Measurements from ENCODE around the gene VEGFC. TPM values are rescaled to one million over a fixed set of nuclear protein-coding genes. Genes with fewer than 3 reads are reported as not detected.
A peak's percentile ranks its signal among the peaks of the same experiment; 100 is the strongest.

The VEGFC gene
- total and polyA plus RNA-seq, 2 experiments from 2014 or later: 3.5 to 4.9 TPM

DNA sequence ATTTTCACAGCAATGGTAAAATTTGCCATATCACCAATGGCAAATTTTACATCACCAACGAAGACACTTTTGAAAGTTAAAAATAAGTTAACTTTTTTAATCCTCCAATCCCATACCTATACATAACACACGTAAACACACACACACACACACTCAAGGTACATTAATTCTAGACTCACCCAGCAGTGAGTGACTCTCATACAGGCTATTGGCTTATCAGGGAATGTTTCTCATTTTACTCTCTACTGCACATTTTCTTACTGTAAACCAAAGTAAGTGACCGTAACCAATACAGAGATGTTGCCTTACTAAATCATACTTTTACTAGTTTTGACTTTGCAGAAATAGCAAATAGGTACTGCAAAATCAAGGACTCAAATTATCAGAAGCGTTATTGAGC, 2.3 kb downstream of the VEGFC start:
- DNase-seq (ENCODE audit: low read depth in 1 of 2, low spot score in 1 of 2): no peak
- TF ChIP-seq, protein P1, sequence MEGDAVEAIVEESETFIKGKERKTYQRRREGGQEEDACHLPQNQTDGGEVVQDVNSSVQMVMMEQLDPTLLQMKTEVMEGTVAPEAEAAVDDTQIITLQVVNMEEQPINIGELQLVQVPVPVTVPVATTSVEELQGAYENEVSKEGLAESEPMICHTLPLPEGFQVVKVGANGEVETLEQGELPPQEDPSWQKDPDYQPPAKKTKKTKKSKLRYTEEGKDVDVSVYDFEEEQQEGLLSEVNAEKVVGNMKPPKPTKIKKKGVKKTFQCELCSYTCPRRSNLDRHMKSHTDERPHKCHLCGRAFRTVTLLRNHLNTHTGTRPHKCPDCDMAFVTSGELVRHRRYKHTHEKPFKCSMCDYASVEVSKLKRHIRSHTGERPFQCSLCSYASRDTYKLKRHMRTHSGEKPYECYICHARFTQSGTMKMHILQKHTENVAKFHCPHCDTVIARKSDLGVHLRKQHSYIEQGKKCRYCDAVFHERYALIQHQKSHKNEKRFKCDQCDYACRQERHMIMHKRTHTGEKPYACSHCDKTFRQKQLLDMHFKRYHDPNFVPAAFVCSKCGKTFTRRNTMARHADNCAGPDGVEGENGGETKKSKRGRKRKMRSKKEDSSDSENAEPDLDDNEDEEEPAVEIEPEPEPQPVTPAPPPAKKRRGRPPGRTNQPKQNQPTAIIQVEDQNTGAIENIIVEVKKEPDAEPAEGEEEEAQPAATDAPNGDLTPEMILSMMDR (IDR thresholded peaks at IDR 0.05; ENCODE audit: low read depth, low read length): no peak
- H3K27me3 ChIP-seq: peaks cover 39% of the 10 kb centered on the region
- no peaks in the 10 kb centered on the region for H3K36me3 ChIP-seq
- H3K9me3 ChIP-seq (ENCODE audit: low read depth): no peaks in the 10 kb centered on the region
- no peak overlapping the region for H3K27ac ChIP-seq
- no peak overlapping the region for H3K4me3 ChIP-seq
- no peaks in the 10 kb centered on the region for H3K4me1 ChIP-seq (ENCODE audit: low read depth)

- Histone ChIP-seq H3K27ac (no peak overlapping the region), H3K36me3 (no peaks in the 10 kb centered on the region), H3K4me1 (ENCODE audit: low read depth) (no peaks in the 10 kb centered on the region), H3K9me3 (ENCODE audit: low read depth) (no peaks in the 10 kb centered on the region), H3K4me3 (no peak overlapping the region), H3K27me3 (peaks cover 39% of the 10 kb centered on the region)
- DNase-seq (ENCODE audit: low read depth in 1 of 2, low spot score in 1 of 2): peak; percentile 48 to 68
- TF ChIP-seq, protein P1 (IDR thresholded peaks at IDR 0.05; ENCODE audit: low read depth, low read length): peak; percentile 78
Measured at GRCh38 chr4:176789955-176790354, 2.8 kb downstream of the VEGFC start.

GRCh38 chr4:176788971-176789370, 3.8 kb downstream of the VEGFC start:
- TF ChIP-seq, protein P1 (IDR thresholded peaks at IDR 0.05; ENCODE audit: low read depth, low read length): no peak
- Histone ChIP-seq H3K36me3 (no peaks in the 10 kb centered on the region), H3K9me3 (ENCODE audit: low read depth) (no peaks in the 10 kb centered on the region), H3K27ac (no peak overlapping the region), H3K27me3 (peaks cover 31% of the 10 kb centered on the region), H3K4me1 (ENCODE audit: low read depth) (no peaks in the 10 kb centered on the region), H3K4me3 (no peak overlapping the region)
- no peak for DNase-seq (ENCODE audit: low read depth in 1 of 2, low spot score in 1 of 2)

DNA sequence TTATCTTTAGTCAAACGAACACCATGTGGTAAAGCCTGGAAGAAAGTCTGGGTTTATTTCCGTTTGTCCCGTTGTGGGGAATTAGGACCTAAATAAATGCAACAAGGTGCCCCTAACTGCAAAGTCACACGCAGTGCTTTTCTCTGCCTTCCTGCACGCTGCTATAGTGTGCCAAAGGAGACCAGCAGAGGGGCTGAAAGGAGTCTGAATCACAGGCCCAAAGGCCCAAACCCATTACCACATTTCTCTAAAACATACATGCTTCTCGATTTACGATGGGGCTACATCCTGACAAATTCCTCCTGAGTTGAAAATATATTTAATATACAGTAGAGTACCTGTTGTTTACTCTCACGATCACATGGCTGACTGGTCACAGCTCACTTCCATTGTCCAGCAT, 4.5 kb downstream of the VEGFC start:
- Histone ChIP-seq H3K27me3 (peaks cover 24% of the 10 kb centered on the region), H3K36me3 (no peaks in the 10 kb centered on the region), H3K4me3 (no peak overlapping the region), H3K4me1 (ENCODE audit: low read depth) (no peaks in the 10 kb centered on the region), H3K27ac (no peak overlapping the region), H3K9me3 (ENCODE audit: low read depth) (no peaks in the 10 kb centered on the region)
- no peak for DNase-seq (ENCODE audit: low read depth in 1 of 2, low spot score in 1 of 2)
- TF ChIP-seq, protein P1 (IDR thresholded peaks at IDR 0.05; ENCODE audit: low read depth, low read length): no peak

- TF ChIP-seq, protein P1 (IDR thresholded peaks at IDR 0.05; ENCODE audit: low read depth, low read length): no peak
- Histone ChIP-seq H3K4me1 (ENCODE audit: low read depth) (no peaks in the 10 kb centered on the region), H3K27me3 (no peaks in the 10 kb centered on the region), H3K36me3 (no peaks in the 10 kb centered on the region), H3K27ac (no peak overlapping the region), H3K4me3 (no peak overlapping the region), H3K9me3 (ENCODE audit: low read depth) (no peaks in the 10 kb centered on the region)
- DNase-seq (ENCODE audit: low read depth in 1 of 2, low spot score in 1 of 2): no peak
Measured at GRCh38 chr4:176784816-176785215, 7.9 kb downstream of the VEGFC start.

DNA sequence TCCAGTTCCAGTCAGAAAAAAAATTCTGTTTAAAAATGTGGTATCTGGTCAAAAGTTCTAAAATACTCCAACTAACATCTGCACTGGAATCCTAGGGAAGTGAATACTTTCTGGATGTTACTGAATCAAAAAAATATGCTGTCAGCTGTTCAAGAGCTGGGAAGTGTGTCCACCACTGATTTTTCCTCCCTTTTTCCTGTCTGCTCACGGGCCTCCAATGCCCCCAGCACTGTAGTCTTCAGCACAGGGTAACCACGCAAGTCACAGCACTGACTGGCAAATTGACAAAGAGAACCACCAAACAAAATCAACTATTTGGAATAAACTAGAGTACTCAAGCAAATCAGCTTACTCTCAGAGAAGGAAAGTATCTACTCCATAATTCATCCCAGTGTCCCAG, 9.9 kb downstream of the VEGFC start:
- no peaks in the 10 kb centered on the region for H3K4me1 ChIP-seq (ENCODE audit: low read depth)
- H3K27ac ChIP-seq: no peak overlapping the region
- no peaks in the 10 kb centered on the region for H3K9me3 ChIP-seq (ENCODE audit: low read depth)
- TF ChIP-seq, protein P1 (IDR thresholded peaks at IDR 0.05; ENCODE audit: low read depth, low read length): no peak
- DNase-seq (ENCODE audit: low read depth in 1 of 2, low spot score in 1 of 2): no peak
- H3K27me3 ChIP-seq: no peaks in the 10 kb centered on the region
- no peaks in the 10 kb centered on the region for H3K36me3 ChIP-seq
- H3K4me3 ChIP-seq: no peak overlapping the region

Measured in cardiac muscle cell (in vitro differentiated cells and primary cell).